ENCODE measurements around the gene KRT74.

Gene KRT74

GRCh38 chr12:52618216-52618615 is 44.6 kb upstream of the KRT74 start, which contains the start of gene KRT73:
Gene KRT73 (minus strand): TSS chr12:52618559. CDS start chr12:52618524, 35 bp downstream.
- H3K4me2 ChIP-seq (ENCODE audit: low read length): no peak within 1 kb of the TSS
- H3K27me3 ChIP-seq (ENCODE audit: insufficient read depth, low read length): no peaks in the 10 kb centered on the region
- no peaks in the 10 kb centered on the region for H3K4me1 ChIP-seq (ENCODE audit: insufficient read depth, low read length, severe bottlenecking)
- no peak within 1 kb of the TSS for H3K27ac ChIP-seq (ENCODE audit: low read depth, low read length, poor library complexity, severe bottlenecking)
- no peak for TF ChIP-seq EZH2 (IDR thresholded peaks at IDR 0.05; ENCODE audit: borderline replicate concordance, low read length)
- H3K9me2 ChIP-seq (ENCODE audit: low read depth, low read length): no peaks in the 10 kb centered on the region
- H3F3A ChIP-seq (ENCODE audit: insufficient read depth, low read length): no peaks in the 10 kb centered on the region
- H3K4me3 ChIP-seq (ENCODE audit: low read depth, low read length, poor library complexity, severe bottlenecking): no peak within 1 kb of the TSS
- H4K20me1 ChIP-seq (ENCODE audit: insufficient read depth, low read length): no peaks in the 10 kb centered on the region
- H3K79me2 ChIP-seq (ENCODE audit: insufficient read depth, low read length): no peaks in the 10 kb centered on the region
- no peaks in the 10 kb centered on the region for H3K9me3 ChIP-seq (ENCODE audit: low read length)
- no peak within 1 kb of the TSS for H3K9ac ChIP-seq (ENCODE audit: low read length)
- no peak within 1 kb of the TSS for H2AFZ ChIP-seq (ENCODE audit: low read length)
- no peaks in the 10 kb centered on the region for H3K36me3 ChIP-seq (ENCODE audit: insufficient read depth, low read length)

DNA sequence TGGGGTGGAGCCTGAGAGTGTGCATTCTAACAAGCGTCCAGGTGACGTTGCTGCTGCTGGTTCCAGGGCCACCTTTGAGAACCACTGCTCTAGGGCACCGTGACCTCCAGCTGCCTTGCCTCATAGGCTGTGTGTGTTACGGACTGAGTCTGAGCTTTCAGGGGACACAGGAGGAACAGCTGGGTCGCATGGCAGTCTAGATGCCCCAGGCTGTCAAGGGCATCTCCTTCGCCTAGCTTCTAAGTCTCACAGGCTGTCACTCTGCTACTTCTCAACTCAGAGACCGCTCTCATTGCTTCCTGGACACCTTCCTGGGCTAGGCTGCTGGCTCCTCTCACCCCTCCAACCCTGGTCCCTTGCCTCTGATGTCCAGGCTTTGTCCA is 43.8 kb upstream of the KRT74 start:
- Histone ChIP-seq H3K9me2 (ENCODE audit: low read depth, low read length) (no peaks in the 10 kb centered on the region), H3K79me2 (ENCODE audit: insufficient read depth, low read length) (no peaks in the 10 kb centered on the region), H3K36me3 (ENCODE audit: insufficient read depth, low read length) (no peaks in the 10 kb centered on the region), H4K20me1 (ENCODE audit: insufficient read depth, low read length) (no peaks in the 10 kb centered on the region), H3K27ac (ENCODE audit: low read depth, low read length, poor library complexity, severe bottlenecking) (no peak overlapping the region), H3K4me1 (ENCODE audit: insufficient read depth, low read length, severe bottlenecking) (no peaks in the 10 kb centered on the region), H3K4me2 (ENCODE audit: low read length) (no peak overlapping the region), H3K9ac (ENCODE audit: low read length) (no peak overlapping the region), H2AFZ (ENCODE audit: low read length) (no peak overlapping the region), H3K4me3 (ENCODE audit: low read depth, low read length, poor library complexity, severe bottlenecking) (no peak overlapping the region), H3F3A (ENCODE audit: insufficient read depth, low read length) (no peaks in the 10 kb centered on the region), H3K9me3 (ENCODE audit: low read length) (no peaks in the 10 kb centered on the region), H3K27me3 (ENCODE audit: insufficient read depth, low read length) (no peaks in the 10 kb centered on the region)
- TF ChIP-seq EZH2 (IDR thresholded peaks at IDR 0.05; ENCODE audit: borderline replicate concordance, low read length) (no peak), CTCF (IDR thresholded peaks at IDR 0.05; ENCODE audit: low read length) (no peak)

GRCh38 chr12:52616680-52617402 is 43.2 kb upstream of the KRT74 start:
- H3K79me2 ChIP-seq (ENCODE audit: insufficient read depth, low read length): no peaks in the 10 kb centered on the region
- H3K9me2 ChIP-seq (ENCODE audit: low read depth, low read length): no peaks in the 10 kb centered on the region
- no peaks in the 10 kb centered on the region for H3F3A ChIP-seq (ENCODE audit: insufficient read depth, low read length)
- H3K36me3 ChIP-seq (ENCODE audit: insufficient read depth, low read length): no peaks in the 10 kb centered on the region
- H2AFZ ChIP-seq (ENCODE audit: low read length): no peak overlapping the region
- H3K9me3 ChIP-seq (ENCODE audit: low read length): no peaks in the 10 kb centered on the region
- H3K4me2 ChIP-seq (ENCODE audit: low read length): no peak overlapping the region
- H3K4me1 ChIP-seq (ENCODE audit: insufficient read depth, low read length, severe bottlenecking): no peaks in the 10 kb centered on the region
- no peak overlapping the region for H3K4me3 ChIP-seq (ENCODE audit: low read depth, low read length, poor library complexity, severe bottlenecking)
- TF ChIP-seq EZH2 (IDR thresholded peaks at IDR 0.05; ENCODE audit: borderline replicate concordance, low read length): no peak
- TF ChIP-seq CTCF (IDR thresholded peaks at IDR 0.05; ENCODE audit: low read length): no peak
- no peaks in the 10 kb centered on the region for H4K20me1 ChIP-seq (ENCODE audit: insufficient read depth, low read length)
- no peak overlapping the region for H3K9ac ChIP-seq (ENCODE audit: low read length)
- no peak overlapping the region for H3K27ac ChIP-seq (ENCODE audit: low read depth, low read length, poor library complexity, severe bottlenecking)
- H3K27me3 ChIP-seq (ENCODE audit: insufficient read depth, low read length): no peaks in the 10 kb centered on the region

GRCh38 chr12:52615912-52616311 is 42.3 kb upstream of the KRT74 start:
- no peaks in the 10 kb centered on the region for H4K20me1 ChIP-seq (ENCODE audit: insufficient read depth, low read length)
- no peak overlapping the region for H3K9ac ChIP-seq (ENCODE audit: low read length)
- H3K9me3 ChIP-seq (ENCODE audit: low read length): no peaks in the 10 kb centered on the region
- no peak overlapping the region for H3K4me3 ChIP-seq (ENCODE audit: low read depth, low read length, poor library complexity, severe bottlenecking)
- no peaks in the 10 kb centered on the region for H3K79me2 ChIP-seq (ENCODE audit: insufficient read depth, low read length)
- no peak overlapping the region for H2AFZ ChIP-seq (ENCODE audit: low read length)
- no peaks in the 10 kb centered on the region for H3K36me3 ChIP-seq (ENCODE audit: insufficient read depth, low read length)
- no peaks in the 10 kb centered on the region for H3F3A ChIP-seq (ENCODE audit: insufficient read depth, low read length)
- H3K27ac ChIP-seq (ENCODE audit: low read depth, low read length, poor library complexity, severe bottlenecking): no peak overlapping the region
- H3K27me3 ChIP-seq (ENCODE audit: insufficient read depth, low read length): no peaks in the 10 kb centered on the region
- no peaks in the 10 kb centered on the region for H3K9me2 ChIP-seq (ENCODE audit: low read depth, low read length)
- H3K4me2 ChIP-seq (ENCODE audit: low read length): no peak overlapping the region
- no peaks in the 10 kb centered on the region for H3K4me1 ChIP-seq (ENCODE audit: insufficient read depth, low read length, severe bottlenecking)
- TF ChIP-seq EZH2 (IDR thresholded peaks at IDR 0.05; ENCODE audit: borderline replicate concordance, low read length) (no peak), CTCF (IDR thresholded peaks at IDR 0.05; ENCODE audit: low read length) (no peak)

Measured in OCI-LY1 (cell line).